RWPE2 (cell line): ENCODE results near the gene AVEN.

Experiments
- ATAC-seq: fragments of 200-7000 bp; cut with Tn5 transposase; 3 replicates; pipeline ENCODE4 v1.9.1; 2021; ENCODE audit warnings: low read depth
- DNase-seq: peaks from one replicate; pipeline ENCODE4 v3.0.0-alpha.2; 2020; ENCODE audit warnings: low spot score
- H3K27ac ChIP-seq: fragments of 450-650 bp; 2 replicates; pipeline ENCODE4 v1.5.1; 2017; ENCODE audit warnings: mild to moderate bottlenecking; ENCODE audit not compliant: poor library complexity, severe bottlenecking
- H3K27me3 ChIP-seq: fragments of 250-450 bp; sonication (Bioruptor Pico); 2 replicates; pipeline ENCODE4 v1.5.1; 2021; ENCODE audit warnings: mild to moderate bottlenecking, moderate library complexity; ENCODE audit not compliant: insufficient read depth, poor library complexity, severe bottlenecking
- H3K36me3 ChIP-seq: fragments of 250-450 bp; sonication (Bioruptor Pico); 2 replicates; pipeline ENCODE4 v1.5.1; 2020; ENCODE audit warnings: low read depth, mild to moderate bottlenecking, moderate library complexity
- H3K4me1 ChIP-seq: fragments of 250-450 bp; sonication (Bioruptor Pico); 2 replicates; pipeline ENCODE4 v1.5.1; 2021; ENCODE audit warnings: mild to moderate bottlenecking, moderate library complexity; ENCODE audit not compliant: insufficient read depth, poor library complexity, severe bottlenecking
- H3K4me3 ChIP-seq: fragments of 250-450 bp; sonication (Bioruptor Pico); 2 replicates; pipeline ENCODE4 v1.5.1; 2021; ENCODE audit warnings: mild to moderate bottlenecking, moderate library complexity; ENCODE audit not compliant: severe bottlenecking
- H3K9me3 ChIP-seq: fragments of 250-450 bp; sonication (Bioruptor Pico); 2 replicates; pipeline ENCODE4 v1.5.1; 2021; ENCODE audit warnings: mild to moderate bottlenecking, moderate library complexity; ENCODE audit not compliant: severe bottlenecking
- TF ChIP-seq, protein P1 (sequence below): fragments of 450-650 bp; IDR thresholded peaks from one replicate; pipeline ENCODE4 v1.5.1; 2017; ENCODE audit warnings: mild to moderate bottlenecking, moderate library complexity; ENCODE audit not compliant: poor library complexity, severe bottlenecking

AVEN gene

DNA sequence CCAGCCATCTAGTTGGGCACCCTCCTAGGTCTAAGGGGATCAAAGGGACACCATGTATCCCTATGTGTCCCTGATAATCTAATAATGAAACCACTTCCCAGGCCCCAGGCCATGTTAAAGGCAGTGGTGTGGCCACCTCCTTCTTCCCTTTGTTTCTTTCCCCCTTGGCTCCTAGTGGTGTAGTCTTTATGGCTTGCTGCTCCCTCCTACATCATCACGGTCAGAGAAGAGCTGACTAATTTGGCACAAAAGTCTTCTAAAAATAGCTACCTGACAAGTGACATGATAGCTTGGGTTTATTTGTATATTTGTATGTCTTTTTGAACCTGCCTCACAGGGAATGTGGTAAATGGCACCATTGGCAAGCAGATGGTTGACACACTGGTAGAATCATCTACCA is 201.7 kb downstream of the AVEN start:
- ATAC-seq (no peak), DNase-seq (no peak)
- Histone ChIP-seq H3K27ac (no peak overlapping the region), H3K4me1 (peaks cover 4% of the 10 kb centered on the region), H3K4me3 (no peak overlapping the region), H3K27me3 (no peaks in the 10 kb centered on the region), H3K36me3 (no peaks in the 10 kb centered on the region), H3K9me3 (no peaks in the 10 kb centered on the region)
- TF ChIP-seq, protein P1, sequence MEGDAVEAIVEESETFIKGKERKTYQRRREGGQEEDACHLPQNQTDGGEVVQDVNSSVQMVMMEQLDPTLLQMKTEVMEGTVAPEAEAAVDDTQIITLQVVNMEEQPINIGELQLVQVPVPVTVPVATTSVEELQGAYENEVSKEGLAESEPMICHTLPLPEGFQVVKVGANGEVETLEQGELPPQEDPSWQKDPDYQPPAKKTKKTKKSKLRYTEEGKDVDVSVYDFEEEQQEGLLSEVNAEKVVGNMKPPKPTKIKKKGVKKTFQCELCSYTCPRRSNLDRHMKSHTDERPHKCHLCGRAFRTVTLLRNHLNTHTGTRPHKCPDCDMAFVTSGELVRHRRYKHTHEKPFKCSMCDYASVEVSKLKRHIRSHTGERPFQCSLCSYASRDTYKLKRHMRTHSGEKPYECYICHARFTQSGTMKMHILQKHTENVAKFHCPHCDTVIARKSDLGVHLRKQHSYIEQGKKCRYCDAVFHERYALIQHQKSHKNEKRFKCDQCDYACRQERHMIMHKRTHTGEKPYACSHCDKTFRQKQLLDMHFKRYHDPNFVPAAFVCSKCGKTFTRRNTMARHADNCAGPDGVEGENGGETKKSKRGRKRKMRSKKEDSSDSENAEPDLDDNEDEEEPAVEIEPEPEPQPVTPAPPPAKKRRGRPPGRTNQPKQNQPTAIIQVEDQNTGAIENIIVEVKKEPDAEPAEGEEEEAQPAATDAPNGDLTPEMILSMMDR = no peak

GRCh38 chr15:33834892-33835743 is 203.9 kb downstream of the AVEN start:
- no peak overlapping the region for H3K4me3 ChIP-seq

GRCh38 chr15:33831646-33832045 is 207.4 kb downstream of the AVEN start:
- Histone ChIP-seq H3K27me3 (no peaks in the 10 kb centered on the region), H3K9me3 (no peaks in the 10 kb centered on the region), H3K27ac (no peak overlapping the region), H3K36me3 (no peaks in the 10 kb centered on the region), H3K4me1 (no peaks in the 10 kb centered on the region), H3K4me3 (no peak overlapping the region)
- TF ChIP-seq, protein P1 = no peak
- DNase-seq (no peak), ATAC-seq (no peak)

More at GRCh38 chr15:33834892-33835743, 203.9 kb downstream of the AVEN start:
- TF ChIP-seq, protein P1 = no peak
- DNase-seq = no peak
- Histone ChIP-seq H3K4me1 (peaks cover 4% of the 10 kb centered on the region), H3K9me3 (no peaks in the 10 kb centered on the region), H3K27ac (no peak overlapping the region), H3K36me3 (no peaks in the 10 kb centered on the region), H3K27me3 (no peaks in the 10 kb centered on the region)
- no peak for ATAC-seq

DNA sequence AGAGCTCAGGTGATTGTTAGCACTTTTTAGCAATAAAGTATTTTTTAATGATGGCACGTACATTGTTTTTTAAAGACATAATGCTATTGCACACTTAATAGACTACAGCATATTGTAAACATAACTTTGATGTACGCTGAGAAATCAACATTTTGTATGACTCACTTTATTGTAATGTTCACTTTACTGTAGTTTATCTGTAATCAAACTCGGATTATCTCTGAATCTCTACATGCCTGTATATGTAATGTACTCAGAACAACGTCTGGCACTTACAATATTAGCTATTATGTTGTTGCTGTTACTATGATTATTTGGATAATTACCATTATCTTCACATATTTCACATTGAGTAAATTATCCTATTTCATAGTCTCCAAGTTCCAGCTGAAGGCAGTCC is 208.7 kb downstream of the AVEN start:
- Histone ChIP-seq H3K4me1 (no peaks in the 10 kb centered on the region), H3K9me3 (no peaks in the 10 kb centered on the region), H3K4me3 (no peak overlapping the region), H3K36me3 (no peaks in the 10 kb centered on the region), H3K27me3 (no peaks in the 10 kb centered on the region), H3K27ac (no peak overlapping the region)
- ATAC-seq (0 out of 3 replicates have a peak, but pooled peaks have one; percentile 29), DNase-seq (no peak)
- TF ChIP-seq, protein P1 = no peak

GRCh38 chr15:33826201-33826600 is 212.8 kb downstream of the AVEN start:
- DNase-seq (no peak), ATAC-seq (no peak)
- Histone ChIP-seq H3K4me1 (no peaks in the 10 kb centered on the region), H3K36me3 (no peaks in the 10 kb centered on the region), H3K9me3 (no peaks in the 10 kb centered on the region), H3K4me3 (no peak overlapping the region), H3K27me3 (no peaks in the 10 kb centered on the region), H3K27ac (no peak overlapping the region)
- TF ChIP-seq, protein P1 = no peak
